Endothelial cell of umbilical vein (primary cell): ENCODE results near the gene OPCML.

Experiments used
- CTCF ChIP-seq, 2 donors: IDR thresholded peaks; 1 replicate in 1 of 2; 2 replicates in 1 of 2; pipeline ENCODE4 v1.5.1; 2011; ENCODE audit warnings: low read length in 2 of 2, mild to moderate bottlenecking in 2 of 2, moderate library complexity in 2 of 2, control low read depth in 1 of 2, inconsistent platforms in 1 of 2, low read depth in 1 of 2; ENCODE audit not compliant: insufficient read depth in 1 of 2; ENCODE audit errors: extremely low read depth in 1 of 2
- EZH2 ChIP-seq: IDR thresholded peaks from 2 replicates; pipeline ENCODE4 v1.6.1; 2012; ENCODE audit warnings: borderline replicate concordance, low read depth, mild to moderate bottlenecking, moderate library complexity, low read length, inconsistent platforms; ENCODE audit not compliant: severe bottlenecking
- FOS ChIP-seq: IDR thresholded peaks from 2 replicates; pipeline ENCODE4 v1.6.1; 2011; ENCODE audit warnings: mild to moderate bottlenecking, low read length, moderate library complexity, borderline replicate concordance; ENCODE audit not compliant: insufficient read depth
- GATA2 ChIP-seq: IDR thresholded peaks from 2 replicates; pipeline ENCODE4 v1.7.0; 2011; ENCODE audit warnings: low read depth, mild to moderate bottlenecking, moderate library complexity, mixed read lengths, low read length; ENCODE audit not compliant: insufficient read length, insufficient read depth
- JUN ChIP-seq: IDR thresholded peaks from 2 replicates; pipeline ENCODE4 v1.6.1; 2011; ENCODE audit warnings: borderline replicate concordance, low read depth; ENCODE audit not compliant: insufficient read length, insufficient read depth
- MAX ChIP-seq: IDR thresholded peaks from 2 replicates; pipeline ENCODE4 v1.6.1; 2011; ENCODE audit not compliant: insufficient read depth, insufficient read length
- MYC ChIP-seq: IDR thresholded peaks from one replicate; pipeline ENCODE4 v1.6.1; 2011; ENCODE audit warnings: mild to moderate bottlenecking, low read depth, low read length
- POLR2A ChIP-seq: IDR thresholded peaks from 2 replicates; pipeline ENCODE4 v1.6.1; 2012; ENCODE audit warnings: low read depth, mild to moderate bottlenecking, control low read depth, low read length
- POLR2AphosphoS5 ChIP-seq: IDR thresholded peaks from 2 replicates; pipeline ENCODE4 v1.6.1; 2012; ENCODE audit warnings: low read depth, mild to moderate bottlenecking, control low read depth, low read length, moderate library complexity; ENCODE audit not compliant: insufficient read depth

- TF ChIP-seq POLR2A (no peak), CTCF (IDR thresholded peaks at IDR 0.05; ENCODE audit: extremely low read depth in 1 of 2, insufficient read depth in 1 of 2, low read depth in 1 of 2, low read length in 2 of 2) (no peak), MYC (no peak), EZH2 (no peak), POLR2AphosphoS5 (no peak), JUN (no peak), FOS (no peak), MAX (no peak), GATA2 (no peak)
These were observed 1067.4 kb downstream of the OPCML start for GRCh38 chr11:132464939-132465338.
